ENCODE measurements around the gene GNA15.
"Not testable (repeated sequence)": the region's sequence is repeated elsewhere in the genome, so short reads cannot be mapped to it uniquely, and the experiment has no call there.

Gene GNA15

DNA sequence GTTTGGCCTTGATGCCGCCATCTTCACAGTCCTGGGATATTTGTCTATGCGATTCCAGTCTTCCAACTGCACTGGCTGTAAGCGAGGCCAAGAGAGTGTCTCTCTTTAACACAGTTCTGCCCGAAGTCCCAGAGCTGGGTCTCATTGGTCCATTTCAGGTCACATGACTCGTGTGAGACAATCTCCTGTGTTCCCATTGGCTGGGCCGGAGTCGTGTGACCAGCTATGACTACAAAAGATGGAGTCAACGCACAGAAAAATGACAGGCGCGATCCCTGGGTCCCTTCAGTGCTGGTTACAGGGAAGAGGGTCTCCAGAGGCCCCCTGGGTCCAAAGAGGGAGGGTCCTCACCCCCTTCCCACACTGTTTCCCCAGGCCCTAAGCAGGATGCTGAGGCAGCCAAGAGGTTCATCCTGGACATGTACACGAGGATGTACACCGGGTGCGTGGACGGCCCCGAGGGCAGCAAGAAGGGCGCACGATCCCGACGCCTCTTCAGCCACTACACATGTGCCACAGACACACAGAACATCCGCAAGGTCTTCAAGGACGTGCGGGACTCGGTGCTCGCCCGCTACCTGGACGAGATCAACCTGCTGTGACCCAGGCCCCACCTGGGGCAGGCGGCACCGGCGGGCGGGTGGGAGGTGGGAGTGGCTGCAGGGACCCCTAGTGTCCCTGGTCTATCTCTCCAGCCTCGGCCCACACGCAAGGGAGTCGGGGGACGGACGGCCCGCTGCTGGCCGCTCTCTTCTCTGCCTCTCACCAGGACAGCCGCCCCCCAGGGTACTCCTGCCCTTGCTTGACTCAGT lies 26.8 kb downstream of the GNA15 start:
- no peak for ATAC-seq

DNA sequence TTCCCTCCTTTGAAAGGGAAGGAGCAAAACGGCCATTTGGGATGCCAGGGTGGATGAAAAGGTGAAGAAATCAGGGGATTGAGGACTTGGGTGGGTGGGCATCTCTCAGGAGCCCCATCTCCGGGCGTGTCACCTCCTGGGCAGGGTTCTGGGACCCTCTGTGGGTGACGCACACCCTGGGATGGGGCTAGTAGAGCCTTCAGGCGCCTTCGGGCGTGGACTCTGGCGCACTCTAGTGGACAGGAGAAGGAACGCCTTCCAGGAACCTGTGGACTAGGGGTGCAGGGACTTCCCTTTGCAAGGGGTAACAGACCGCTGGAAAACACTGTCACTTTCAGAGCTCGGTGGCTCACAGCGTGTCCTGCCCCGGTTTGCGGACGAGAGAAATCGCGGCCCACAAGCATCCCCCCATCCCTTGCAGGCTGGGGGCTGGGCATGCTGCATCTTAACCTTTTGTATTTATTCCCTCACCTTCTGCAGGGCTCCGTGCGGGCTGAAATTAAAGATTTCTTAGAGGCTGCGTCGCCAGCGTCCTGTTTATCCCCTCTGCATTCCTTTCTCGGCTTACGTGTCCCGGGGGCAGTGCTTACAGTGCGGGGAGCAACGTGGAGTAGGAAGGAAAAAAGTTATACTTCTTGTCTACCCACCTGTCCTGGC lies 27.5 kb downstream of the GNA15 start:
- H3K4me3 Mint-ChIP-seq, result no peak overlapping the region
- peak overlapping the region; percentile 63 for H3K27ac Mint-ChIP-seq
- H3K9me3 Mint-ChIP-seq, result peaks cover 7% of the 10 kb centered on the region
- peaks cover 20% of the 10 kb centered on the region for H3K4me1 Mint-ChIP-seq
- peak; percentile 93 for ATAC-seq
- no peaks in the 10 kb centered on the region for H3K27me3 Mint-ChIP-seq
- peaks cover 5% of the 10 kb centered on the region for H3K36me3 Mint-ChIP-seq

More for the DNA sequence above, 26.8 kb downstream of the GNA15 start:
- H3K4me3 Mint-ChIP-seq, result no peak overlapping the region
- H3K36me3 Mint-ChIP-seq, result peaks cover 5% of the 10 kb centered on the region
- H3K9me3 Mint-ChIP-seq, result peaks cover 7% of the 10 kb centered on the region
- no peaks in the 10 kb centered on the region for H3K27me3 Mint-ChIP-seq
- peaks cover 20% of the 10 kb centered on the region for H3K4me1 Mint-ChIP-seq
- H3K27ac Mint-ChIP-seq, result peak overlapping the region; percentile 63

DNA sequence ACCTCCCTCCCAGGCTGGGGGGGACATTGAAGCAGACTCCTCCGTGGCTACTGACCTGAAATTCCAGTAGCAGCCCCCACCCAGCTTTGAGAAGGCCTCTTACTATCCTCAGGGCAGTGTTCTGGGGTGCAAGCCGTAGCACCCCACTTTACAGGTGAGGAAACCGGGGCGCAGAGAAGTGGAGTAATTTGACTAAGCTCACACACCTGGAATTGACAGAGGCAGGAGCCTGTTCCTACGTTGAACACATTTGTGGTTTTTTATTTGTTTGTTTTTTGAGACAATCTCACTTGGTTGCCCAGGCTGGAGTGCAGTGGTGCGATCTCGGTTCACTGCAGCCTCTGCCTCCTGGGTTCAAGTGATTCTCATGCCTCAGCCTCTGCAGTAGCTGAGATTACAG lies 28.1 kb downstream of the GNA15 start:
- Mint-ChIP-seq H3K36me3 (peaks cover 5% of the 10 kb centered on the region), H3K27me3 (no peaks in the 10 kb centered on the region), H3K4me1 (peaks cover 16% of the 10 kb centered on the region), H3K27ac (no peak overlapping the region), H3K9me3 (peaks cover 7% of the 10 kb centered on the region), H3K4me3 (no peak overlapping the region)
- ATAC-seq, result no peak

GRCh38 chr19:3167533-3168272 lies 31.9 kb downstream of the GNA15 start:
- Mint-ChIP-seq H3K27ac (no peak overlapping the region), H3K4me1 (peaks cover 45% of the 10 kb centered on the region), H3K36me3 (no peaks in the 10 kb centered on the region)

DNA sequence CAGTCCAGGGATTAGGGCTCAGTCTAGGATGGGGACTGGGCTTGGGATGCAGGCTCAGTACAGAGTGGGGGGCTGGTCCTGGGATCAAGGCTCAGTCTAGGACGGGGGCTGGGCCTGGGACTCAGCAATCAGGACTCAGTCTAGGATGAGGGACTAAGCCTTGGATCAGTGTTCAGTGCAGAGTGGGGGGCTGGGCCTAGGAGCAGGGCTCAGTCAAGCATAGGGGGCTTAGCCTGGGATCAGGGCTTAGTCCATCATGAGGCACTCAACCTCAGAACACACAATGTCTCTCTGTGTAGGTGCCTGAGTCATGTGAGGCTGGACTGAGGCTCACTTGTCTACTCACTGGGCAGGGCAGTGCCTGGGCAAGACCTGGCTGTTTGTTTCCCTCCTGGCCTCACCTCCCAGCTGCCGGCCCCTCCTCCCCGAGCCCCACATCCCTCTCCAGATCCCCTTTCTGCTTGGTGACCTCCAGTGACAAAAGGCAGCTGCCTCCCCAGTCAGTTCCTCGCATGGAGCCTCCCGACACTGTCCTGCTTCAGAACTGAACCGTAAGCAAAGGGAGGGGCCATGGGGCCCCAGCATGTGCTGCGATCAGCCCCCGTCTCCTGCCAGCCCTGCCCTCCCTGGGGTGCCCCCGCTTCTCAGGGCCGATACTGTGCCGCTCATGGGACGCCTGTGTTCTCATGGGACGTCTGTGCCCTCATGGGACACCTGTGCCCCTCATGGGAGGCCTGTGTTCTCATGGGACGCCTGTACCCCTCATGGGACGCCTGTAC lies 36.2 kb downstream of the GNA15 start:
- Mint-ChIP-seq H3K27me3 (no peaks in the 10 kb centered on the region), H3K9me3 (no peaks in the 10 kb centered on the region), H3K27ac (peak overlapping the region; percentile 88), H3K36me3 (no peaks in the 10 kb centered on the region), H3K4me3 (peak overlapping the region; percentile 44), H3K4me1 (peaks cover 45% of the 10 kb centered on the region)
- ATAC-seq, result peak; percentile 83

More at GRCh38 chr19:3167533-3168272, 31.9 kb downstream of the GNA15 start:
- H3K27me3 Mint-ChIP-seq, result no peaks in the 10 kb centered on the region
- ATAC-seq, result no peak
- H3K4me3 Mint-ChIP-seq, result no peak overlapping the region
- peaks cover 3% of the 10 kb centered on the region for H3K9me3 Mint-ChIP-seq

DNA sequence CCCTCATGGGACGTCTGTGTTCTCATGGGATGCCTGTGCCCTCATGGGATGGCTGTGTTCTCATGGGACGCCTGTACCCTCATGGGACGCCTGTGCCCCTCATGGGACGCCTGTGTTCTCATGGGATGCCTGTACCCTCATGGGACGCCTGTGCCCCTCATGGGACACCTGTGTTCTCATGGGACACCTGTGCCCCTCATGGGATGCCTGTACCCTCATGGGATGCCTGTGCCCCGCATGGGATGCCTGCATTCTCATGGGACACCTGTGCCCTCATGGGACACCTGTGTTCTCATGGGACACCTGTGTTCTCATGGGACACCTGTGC lies 36.8 kb downstream of the GNA15 start:
- not testable (repeated sequence) for H3K9me3 Mint-ChIP-seq, H3K36me3 Mint-ChIP-seq, H3K27me3 Mint-ChIP-seq, ATAC-seq
- Mint-ChIP-seq H3K4me3 (peak overlapping the region; percentile 44), H3K27ac (peak overlapping the region; percentile 88), H3K4me1 (peaks cover 49% of the 10 kb centered on the region)

GRCh38 chr19:3175781-3176714 lies 40.2 kb downstream of the GNA15 start:
- H3K4me3 Mint-ChIP-seq, result no peak overlapping the region
- H3K4me1 Mint-ChIP-seq, result peaks cover 36% of the 10 kb centered on the region
- H3K27ac Mint-ChIP-seq, result peak overlapping the region; percentile 67
- peaks cover 6% of the 10 kb centered on the region for H3K36me3 Mint-ChIP-seq
- H3K27me3 Mint-ChIP-seq, result no peaks in the 10 kb centered on the region
- no peaks in the 10 kb centered on the region for H3K9me3 Mint-ChIP-seq
- ATAC-seq, result no peak

- peaks cover 28% of the 10 kb centered on the region for H3K4me1 Mint-ChIP-seq
- no peaks in the 10 kb centered on the region for H3K9me3 Mint-ChIP-seq
- peak overlapping the region; percentile 67 for H3K27ac Mint-ChIP-seq
- peak overlapping the region; percentile 48 for H3K4me3 Mint-ChIP-seq
- H3K36me3 Mint-ChIP-seq, result peaks cover 6% of the 10 kb centered on the region
- no peaks in the 10 kb centered on the region for H3K27me3 Mint-ChIP-seq
- no peak for ATAC-seq
Measured at GRCh38 chr19:3176715-3177501, 41.1 kb downstream of the GNA15 start.

DNA sequence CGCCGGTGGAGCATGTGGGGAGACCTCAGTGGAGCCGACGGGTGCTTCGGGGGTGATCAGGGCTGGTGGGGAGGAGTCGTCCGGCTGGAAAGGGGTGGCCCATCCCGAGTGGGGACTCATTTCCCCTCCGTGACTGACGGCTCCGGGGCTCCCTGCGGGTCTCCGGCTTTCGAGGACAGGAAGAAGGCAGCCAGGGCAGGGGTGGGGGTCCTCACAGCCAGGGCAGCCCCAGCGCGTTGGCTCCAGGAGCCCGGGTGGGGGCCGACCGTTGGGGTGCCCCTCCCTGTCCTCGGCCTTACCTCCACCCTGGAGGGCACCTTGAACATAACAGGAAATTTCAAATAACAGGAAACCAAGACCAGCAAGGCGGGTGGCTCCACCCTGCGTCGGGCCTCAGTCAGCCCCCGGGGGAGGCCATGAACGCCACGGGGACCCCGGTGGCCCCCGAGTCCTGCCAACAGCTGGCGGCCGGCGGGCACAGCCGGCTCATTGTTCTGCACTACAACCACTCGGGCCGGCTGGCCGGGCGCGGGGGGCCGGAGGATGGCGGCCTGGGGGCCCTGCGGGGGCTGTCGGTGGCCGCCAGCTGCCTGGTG lies 42.6 kb downstream of the GNA15 start, which contains the start of gene S1PR4:
S1PR4 (plus strand) TSS at position 393 of the 596 bp plus-strand sequence; CDS start at position 417, 24 bp downstream.
- no peaks in the 10 kb centered on the region for H3K27me3 Mint-ChIP-seq
- peak within 1 kb of the TSS; percentile 99 for H3K27ac Mint-ChIP-seq
- H3K9me3 Mint-ChIP-seq, result no peaks in the 10 kb centered on the region
- ATAC-seq, result peak; percentile 79
- H3K36me3 Mint-ChIP-seq, result peaks cover 6% of the 10 kb centered on the region
- peaks cover 30% of the 10 kb centered on the region for H3K4me1 Mint-ChIP-seq
- peak within 1 kb of the TSS; percentile 97 for H3K4me3 Mint-ChIP-seq

DNA sequence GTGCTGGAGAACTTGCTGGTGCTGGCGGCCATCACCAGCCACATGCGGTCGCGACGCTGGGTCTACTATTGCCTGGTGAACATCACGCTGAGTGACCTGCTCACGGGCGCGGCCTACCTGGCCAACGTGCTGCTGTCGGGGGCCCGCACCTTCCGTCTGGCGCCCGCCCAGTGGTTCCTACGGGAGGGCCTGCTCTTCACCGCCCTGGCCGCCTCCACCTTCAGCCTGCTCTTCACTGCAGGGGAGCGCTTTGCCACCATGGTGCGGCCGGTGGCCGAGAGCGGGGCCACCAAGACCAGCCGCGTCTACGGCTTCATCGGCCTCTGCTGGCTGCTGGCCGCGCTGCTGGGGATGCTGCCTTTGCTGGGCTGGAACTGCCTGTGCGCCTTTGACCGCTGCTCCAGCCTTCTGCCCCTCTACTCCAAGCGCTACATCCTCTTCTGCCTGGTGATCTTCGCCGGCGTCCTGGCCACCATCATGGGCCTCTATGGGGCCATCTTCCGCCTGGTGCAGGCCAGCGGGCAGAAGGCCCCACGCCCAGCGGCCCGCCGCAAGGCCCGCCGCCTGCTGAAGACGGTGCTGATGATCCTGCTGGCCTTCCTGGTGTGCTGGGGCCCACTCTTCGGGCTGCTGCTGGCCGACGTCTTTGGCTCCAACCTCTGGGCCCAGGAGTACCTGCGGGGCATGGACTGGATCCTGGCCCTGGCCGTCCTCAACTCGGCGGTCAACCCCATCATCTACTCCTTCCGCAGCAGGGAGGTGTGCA lies 43.3 kb downstream of the GNA15 start:
- no peaks in the 10 kb centered on the region for H3K27me3 Mint-ChIP-seq
- ATAC-seq, result peak; percentile 11
- H3K9me3 Mint-ChIP-seq, result no peaks in the 10 kb centered on the region
- peaks cover 10% of the 10 kb centered on the region for H3K36me3 Mint-ChIP-seq
- H3K27ac Mint-ChIP-seq, result peak overlapping the region; percentile 99
- H3K4me3 Mint-ChIP-seq, result peak overlapping the region; percentile 97
- H3K4me1 Mint-ChIP-seq, result peaks cover 36% of the 10 kb centered on the region

DNA sequence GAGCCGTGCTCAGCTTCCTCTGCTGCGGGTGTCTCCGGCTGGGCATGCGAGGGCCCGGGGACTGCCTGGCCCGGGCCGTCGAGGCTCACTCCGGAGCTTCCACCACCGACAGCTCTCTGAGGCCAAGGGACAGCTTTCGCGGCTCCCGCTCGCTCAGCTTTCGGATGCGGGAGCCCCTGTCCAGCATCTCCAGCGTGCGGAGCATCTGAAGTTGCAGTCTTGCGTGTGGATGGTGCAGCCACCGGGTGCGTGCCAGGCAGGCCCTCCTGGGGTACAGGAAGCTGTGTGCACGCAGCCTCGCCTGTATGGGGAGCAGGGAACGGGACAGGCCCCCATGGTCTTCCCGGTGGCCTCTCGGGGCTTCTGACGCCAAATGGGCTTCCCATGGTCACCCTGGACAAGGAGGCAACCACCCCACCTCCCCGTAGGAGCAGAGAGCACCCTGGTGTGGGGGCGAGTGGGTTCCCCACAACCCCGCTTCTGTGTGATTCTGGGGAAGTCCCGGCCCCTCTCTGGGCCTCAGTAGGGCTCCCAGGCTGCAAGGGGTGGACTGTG lies 44.0 kb downstream of the GNA15 start:
- Mint-ChIP-seq H3K4me3 (peak overlapping the region; percentile 97), H3K27me3 (no peaks in the 10 kb centered on the region), H3K4me1 (peaks cover 43% of the 10 kb centered on the region), H3K36me3 (peaks cover 14% of the 10 kb centered on the region), H3K27ac (peak overlapping the region; percentile 99), H3K9me3 (no peaks in the 10 kb centered on the region)
- peak; percentile 60 for ATAC-seq

All from stimulated activated memory B cell treated with anti-CD40 and anti-IgM and Interleukin-4, amounts not matched to agents 10 μg/mL and 1 μg/mL and 100 μg/mL, for 72 hours (primary cell).